Measurements from ENCODE around the gene HSFX4. TPM values are rescaled to one million over a fixed set of nuclear protein-coding genes. Genes with fewer than 3 reads are reported as not detected.
"Not testable (repeated sequence)": the region's sequence is repeated elsewhere in the genome, so short reads cannot be mapped to it uniquely, and the experiment has no call there.

Gene HSFX4
- total RNA-seq, 1 donor from 2014 or later: not detected

- intact Hi-C loops (cut with DNase I): loop anchor here (10.0 kb wide), 2 partner anchors 956 to 1456 kb away; partner anchors contain the start of genes CD99L2 and VMA21
- no peak for TF ChIP-seq CTCF (IDR thresholded peaks at IDR 0.05)
- Histone ChIP-seq H3K9me3 (no peaks in the 10 kb centered on the region), H3K4me1 (peaks cover 0 to 4% of the 10 kb centered on the region in 2 donors), H3K27me3 (no peaks in the 10 kb centered on the region), H3K4me3 (peak overlapping the region; percentile 52 to 77), H3K36me3 (no peaks in the 10 kb centered on the region), H3K27ac (peak overlapping the region; percentile 91 to 96)
- DNase-seq (ENCODE audit: low spot score in 2 of 2): peak; percentile 87 to 96
Measured at GRCh38 chrX:149938881-149939654, 9.7 kb downstream of the HSFX4 start.

GRCh38 chrX:149939655-149939904, 10.2 kb downstream of the HSFX4 start:
- peak overlapping the region; percentile 85 to 96 for H3K27ac ChIP-seq
- peaks cover 0 to 4% of the 10 kb centered on the region in 2 donors for H3K4me1 ChIP-seq
- DNase-seq (ENCODE audit: low spot score in 2 of 2): no peak
- no peaks in the 10 kb centered on the region for H3K36me3 ChIP-seq
- H3K4me3 ChIP-seq: peak overlapping the region; percentile 47 to 77
- no peaks in the 10 kb centered on the region for H3K9me3 ChIP-seq
- intact Hi-C loops (cut with DNase I): loop anchor here (10.0 kb wide), 2 partner anchors 955 to 1455 kb away; partner anchors contain the start of genes CD99L2 and VMA21
- no peak for TF ChIP-seq CTCF (IDR thresholded peaks at IDR 0.05)
- H3K27me3 ChIP-seq: no peaks in the 10 kb centered on the region

- no peaks in the 10 kb centered on the region for H3K36me3 ChIP-seq
- H3K4me1 ChIP-seq: peaks cover 0 to 4% of the 10 kb centered on the region in 2 donors
- H3K9me3 ChIP-seq: no peaks in the 10 kb centered on the region
- peak overlapping the region; percentile 47 to 77 for H3K4me3 ChIP-seq
- H3K27ac ChIP-seq: peak overlapping the region; percentile 85 to 96
- DNase-seq (ENCODE audit: low spot score in 2 of 2): peak; percentile 85 to 97
- no peaks in the 10 kb centered on the region for H3K27me3 ChIP-seq
- intact Hi-C loops (cut with DNase I): loop anchor here (10.0 kb wide), 2 partner anchors 955 to 1455 kb away; partner anchors contain the start of genes CD99L2 and VMA21
- no peak for TF ChIP-seq CTCF (IDR thresholded peaks at IDR 0.05)
Measured at GRCh38 chrX:149939905-149940673, 10.7 kb downstream of the HSFX4 start.

GRCh38 chrX:149940674-149941024, 11.3 kb downstream of the HSFX4 start:
- H3K9me3 ChIP-seq; H3K36me3 ChIP-seq; intact Hi-C loops (cut with DNase I); DNase-seq (ENCODE audit: low spot score in 2 of 2); H3K27me3 ChIP-seq; H3K4me1 ChIP-seq: not testable (repeated sequence)
- peak overlapping the region in 1 of 2 donors; percentile 55 for H3K4me3 ChIP-seq
- peak overlapping the region in 1 of 2 donors; percentile 21 for H3K27ac ChIP-seq
- peak; percentile 36 to 59 (median 58) for TF ChIP-seq CTCF (IDR thresholded peaks at IDR 0.05)

GRCh38 chrX:149945087-149945670, 15.8 kb downstream of the HSFX4 start:
- intact Hi-C loops (cut with DNase I); H3K4me3 ChIP-seq; H3K4me1 ChIP-seq; H3K27me3 ChIP-seq; H3K36me3 ChIP-seq; H3K27ac ChIP-seq; DNase-seq (ENCODE audit: low spot score in 2 of 2); H3K9me3 ChIP-seq: not testable (repeated sequence)

GRCh38 chrX:149945820-149946219, 16.4 kb downstream of the HSFX4 start:
- H3K36me3 ChIP-seq; H3K9me3 ChIP-seq; H3K27ac ChIP-seq; H3K27me3 ChIP-seq; H3K4me1 ChIP-seq; intact Hi-C loops (cut with DNase I); DNase-seq (ENCODE audit: low spot score in 2 of 2); H3K4me3 ChIP-seq: not testable (repeated sequence)

GRCh38 chrX:149946932-149947331, 17.6 kb downstream of the HSFX4 start:
- H3K4me1 ChIP-seq; H3K27me3 ChIP-seq; intact Hi-C loops (cut with DNase I): not testable (repeated sequence)

More at GRCh38 chrX:149946932-149947331, 17.6 kb downstream of the HSFX4 start:
- H3K4me3 ChIP-seq; H3K27ac ChIP-seq; H3K9me3 ChIP-seq; DNase-seq (ENCODE audit: low spot score in 2 of 2); H3K36me3 ChIP-seq: not testable (repeated sequence)

Data from ascending aorta (tissue), 2 donors.